ENCODE data around the gene DNER. TPM values are rescaled to one million over a fixed set of nuclear protein-coding genes. Genes with fewer than 3 reads are reported as not detected.
"Not testable (repeated sequence)": the region's sequence is repeated elsewhere in the genome, so short reads cannot be mapped to it uniquely, and the experiment has no call there.

DNER gene
- total RNA-seq, 3 donors from 2014 or later = 0.55 to 8.4 (median 0.99) TPM

- no peak for ATAC-seq
- no peaks in the 10 kb centered on the region for H3K9me3 ChIP-seq
- no peaks in the 10 kb centered on the region for H3K4me1 ChIP-seq (ENCODE audit: low read depth)
- no peaks in the 10 kb centered on the region for H3K36me3 ChIP-seq (ENCODE audit: low read depth)
- no peak for TF ChIP-seq CTCF (IDR thresholded peaks at IDR 0.05)
- H3K4me3 ChIP-seq = no peak overlapping the region
- intact Hi-C loops (cut with DNase I, micrococcal nuclease) = no loop called here
- no peak for DNase-seq
These were observed 34.6 kb upstream of the DNER start for GRCh38 chr2:229748950-229749349.

- H3K36me3 ChIP-seq (ENCODE audit: low read depth); H3K4me3 ChIP-seq; intact Hi-C loops (cut with DNase I, micrococcal nuclease); H3K4me1 ChIP-seq (ENCODE audit: low read depth); DNase-seq; H3K9me3 ChIP-seq; ATAC-seq: not testable (repeated sequence)
These were observed 28.3 kb upstream of the DNER start for GRCh38 chr2:229742691-229743090.

- intact Hi-C loops (cut with DNase I, micrococcal nuclease) = no loop called here
- no peak for TF ChIP-seq CTCF (IDR thresholded peaks at IDR 0.05)
- no peak overlapping the region for H3K4me3 ChIP-seq
- DNase-seq = no peak
- ATAC-seq = no peak
- peaks cover 12% of the 10 kb centered on the region for H3K9me3 ChIP-seq
- H3K36me3 ChIP-seq (ENCODE audit: low read depth) = no peaks in the 10 kb centered on the region
- H3K4me1 ChIP-seq (ENCODE audit: low read depth) = no peaks in the 10 kb centered on the region
These were observed 25.9 kb upstream of the DNER start for GRCh38 chr2:229740279-229740678.

- ATAC-seq (no peak), DNase-seq (no peak)
- no peaks in the 10 kb centered on the region for H3K4me1 ChIP-seq (ENCODE audit: low read depth)
- intact Hi-C loops (cut with DNase I, micrococcal nuclease) = no loop called here
- no peak overlapping the region for H3K4me3 ChIP-seq
- no peak for TF ChIP-seq CTCF (IDR thresholded peaks at IDR 0.05)
- H3K9me3 ChIP-seq = peaks cover 12% of the 10 kb centered on the region
- no peaks in the 10 kb centered on the region for H3K36me3 ChIP-seq (ENCODE audit: low read depth)
These were observed 23.8 kb upstream of the DNER start for GRCh38 chr2:229738024-229738625.

- intact Hi-C loops (cut with DNase I, micrococcal nuclease) = no loop called here
- Histone ChIP-seq H3K4me1 (ENCODE audit: low read depth) (no peaks in the 10 kb centered on the region), H3K36me3 (ENCODE audit: low read depth) (no peaks in the 10 kb centered on the region), H3K4me3 (no peak overlapping the region), H3K9me3 (peaks cover 12% of the 10 kb centered on the region)
- TF ChIP-seq CTCF (IDR thresholded peaks at IDR 0.05) = no peak
- DNase-seq (no peak), ATAC-seq (no peak)
These were observed 20.1 kb upstream of the DNER start for GRCh38 chr2:229734410-229734809.

DNA sequence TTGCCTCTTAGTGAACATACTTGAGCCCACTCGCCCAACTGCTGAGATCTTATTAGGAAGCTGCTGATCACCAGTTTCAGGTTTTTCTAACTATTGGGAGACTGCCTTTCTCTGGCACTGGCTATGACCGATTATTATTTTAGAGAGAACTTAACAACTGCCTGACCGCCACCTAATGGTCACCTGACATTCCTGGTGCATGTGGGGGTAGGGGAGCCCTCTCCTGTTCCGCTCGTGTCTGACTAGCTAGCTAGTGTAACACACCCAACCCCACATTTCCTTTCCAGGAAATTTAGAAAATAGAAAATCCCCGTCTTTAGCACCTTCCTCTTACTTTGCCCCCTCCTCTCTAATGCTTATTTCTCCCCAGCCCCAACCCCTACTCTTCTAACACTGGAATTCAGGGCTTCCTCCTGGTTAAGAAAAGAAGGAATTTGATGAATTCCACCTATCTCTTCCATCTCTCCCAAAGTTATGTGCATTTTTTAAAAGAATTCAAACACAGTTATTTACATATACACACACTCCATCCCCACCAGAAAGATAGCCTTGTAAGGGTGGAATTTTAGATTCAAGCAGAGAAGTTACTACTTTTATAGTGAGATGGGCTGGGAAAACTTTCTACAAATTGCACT lies 19.4 kb upstream of the DNER start:
- H3K4me3 ChIP-seq = no peak overlapping the region
- ATAC-seq (no peak), DNase-seq (no peak)
- H3K9me3 ChIP-seq = peaks cover 12% of the 10 kb centered on the region
- H3K36me3 ChIP-seq (ENCODE audit: low read depth) = no peaks in the 10 kb centered on the region
- no peaks in the 10 kb centered on the region for H3K4me1 ChIP-seq (ENCODE audit: low read depth)
- TF ChIP-seq CTCF (IDR thresholded peaks at IDR 0.05) = no peak
- intact Hi-C loops (cut with DNase I, micrococcal nuclease) = no loop called here
